AG10803 (cell line): ENCODE measurements around the gene ASPHD1.
"Not testable (repeated sequence)": the region's sequence is repeated elsewhere in the genome, so short reads cannot be mapped to it uniquely, and the experiment has no call there.

Experiments
- DNase-seq: peaks from one replicate; pipeline ENCODE4 v3.0.0; 2010; ENCODE audit warnings: low read depth
- H3K4me3 ChIP-seq: 2 replicates; pipeline ENCODE4 v1.5.1; 2011; ENCODE audit warnings: mild to moderate bottlenecking, low read length, control low read depth
- CTCF ChIP-seq: conservative IDR thresholded peaks from 2 replicates; pipeline ENCODE4 v1.5.1; 2011; ENCODE audit warnings: mild to moderate bottlenecking, low read length, control low read depth, inconsistent platforms

The ASPHD1 gene

GRCh38 chr16:29925105-29925756, 24.9 kb downstream of the ASPHD1 start:
- no peak for DNase-seq
- H3K4me3 ChIP-seq = peak overlapping the region; percentile 95
- TF ChIP-seq CTCF = no peak

GRCh38 chr16:29925781-29926710, 25.8 kb downstream of the ASPHD1 start, which contains the start of gene KCTD13:
TSS of gene KCTD13 (minus strand) at chr16:29926226. CDS start at chr16:29926033, 193 bp downstream.
- H3K4me3 ChIP-seq = peak within 1 kb of the TSS; percentile 95
- no peak for TF ChIP-seq CTCF
- DNase-seq = peak; percentile 61

GRCh38 chr16:29926711-29927052, 26.4 kb downstream of the ASPHD1 start:
- DNase-seq = peak; percentile 34
- H3K4me3 ChIP-seq = peak overlapping the region; percentile 95
- TF ChIP-seq CTCF = no peak

- H3K4me3 ChIP-seq = peak overlapping the region; percentile 95
- DNase-seq = peak; percentile 66
- TF ChIP-seq CTCF = no peak
These were observed 27.0 kb downstream of the ASPHD1 start for GRCh38 chr16:29927070-29927905.

- not testable (repeated sequence) for DNase-seq, H3K4me3 ChIP-seq
These were observed 31.5 kb downstream of the ASPHD1 start for GRCh38 chr16:29931750-29932149.

GRCh38 chr16:29940656-29941055, 40.4 kb downstream of the ASPHD1 start:
- DNase-seq = no peak
- H3K4me3 ChIP-seq = no peak overlapping the region
- TF ChIP-seq CTCF = no peak
